Fibroblast of villous mesenchyme (primary cell): ENCODE data around the gene RELCH. TPM values are rescaled to one million over a fixed set of nuclear protein-coding genes. Genes with fewer than 3 reads are reported as not detected.

Experiments used
- DNase-seq: peaks from one replicate; pipeline ENCODE4 v3.0.0-alpha.2; 2010; ENCODE audit warnings: low read depth
- H3K4me3 ChIP-seq: 2 replicates; pipeline ENCODE4 v1.5.1; 2011; ENCODE audit warnings: low read depth, mild to moderate bottlenecking, low read length
- total RNA-seq: library from RNA; depleted of rRNA; stranded (reverse); fragments of >200 nt; gene quantifications from 2 replicates; pipeline ENCODE4 v1.2.3, GENCODE V29; 2012
- TF ChIP-seq, protein P1 (sequence below): IDR thresholded peaks from 2 replicates; pipeline ENCODE4 v1.5.1; 2012; ENCODE audit warnings: low read depth, mild to moderate bottlenecking, low read length; ENCODE audit not compliant: insufficient read depth

The RELCH gene
- total RNA-seq, 1 donor = 50.1 TPM

DNA sequence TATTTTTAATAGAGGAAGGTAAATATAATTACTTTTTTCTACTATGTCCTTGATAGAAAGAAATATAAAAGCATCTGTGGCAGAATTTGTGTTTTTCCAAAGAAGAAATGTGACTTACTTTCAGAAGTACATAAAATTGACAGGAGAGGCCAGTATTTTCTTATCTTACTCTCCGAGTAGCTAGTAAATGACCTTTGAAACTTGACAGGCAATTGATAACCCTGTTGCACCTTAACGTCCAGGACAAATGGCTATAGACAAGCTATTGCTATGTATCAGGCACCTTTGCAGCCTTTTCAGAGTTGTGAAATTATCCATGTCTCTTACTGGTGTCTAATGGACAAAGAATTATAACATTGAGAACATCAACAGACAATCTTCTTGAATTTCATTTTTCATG lies 75.0 kb downstream of the RELCH start:
- no peak for DNase-seq
- H3K4me3 ChIP-seq = no peak overlapping the region
- TF ChIP-seq, protein P1, sequence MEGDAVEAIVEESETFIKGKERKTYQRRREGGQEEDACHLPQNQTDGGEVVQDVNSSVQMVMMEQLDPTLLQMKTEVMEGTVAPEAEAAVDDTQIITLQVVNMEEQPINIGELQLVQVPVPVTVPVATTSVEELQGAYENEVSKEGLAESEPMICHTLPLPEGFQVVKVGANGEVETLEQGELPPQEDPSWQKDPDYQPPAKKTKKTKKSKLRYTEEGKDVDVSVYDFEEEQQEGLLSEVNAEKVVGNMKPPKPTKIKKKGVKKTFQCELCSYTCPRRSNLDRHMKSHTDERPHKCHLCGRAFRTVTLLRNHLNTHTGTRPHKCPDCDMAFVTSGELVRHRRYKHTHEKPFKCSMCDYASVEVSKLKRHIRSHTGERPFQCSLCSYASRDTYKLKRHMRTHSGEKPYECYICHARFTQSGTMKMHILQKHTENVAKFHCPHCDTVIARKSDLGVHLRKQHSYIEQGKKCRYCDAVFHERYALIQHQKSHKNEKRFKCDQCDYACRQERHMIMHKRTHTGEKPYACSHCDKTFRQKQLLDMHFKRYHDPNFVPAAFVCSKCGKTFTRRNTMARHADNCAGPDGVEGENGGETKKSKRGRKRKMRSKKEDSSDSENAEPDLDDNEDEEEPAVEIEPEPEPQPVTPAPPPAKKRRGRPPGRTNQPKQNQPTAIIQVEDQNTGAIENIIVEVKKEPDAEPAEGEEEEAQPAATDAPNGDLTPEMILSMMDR = no peak

DNA sequence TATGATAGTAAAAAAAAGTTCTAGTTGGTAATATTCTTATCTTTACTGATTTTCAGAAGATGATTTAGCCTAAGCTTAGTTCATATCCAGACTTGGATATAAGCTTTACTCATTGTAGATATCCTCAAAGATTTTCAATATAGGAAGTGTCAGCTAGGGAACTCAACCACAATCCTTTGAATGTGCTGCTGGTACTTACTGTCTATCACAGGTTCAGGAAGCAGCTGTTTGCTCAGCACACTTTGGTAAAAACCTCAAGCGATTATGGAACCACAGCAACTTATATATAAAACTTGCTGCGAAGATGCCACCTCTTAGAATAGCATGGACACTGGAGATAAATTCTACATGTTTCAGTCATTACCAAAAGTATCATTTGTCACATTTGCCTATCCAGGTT lies 77.9 kb downstream of the RELCH start:
- TF ChIP-seq, protein P1 = no peak
- H3K4me3 ChIP-seq = no peak overlapping the region
- DNase-seq = no peak

DNA sequence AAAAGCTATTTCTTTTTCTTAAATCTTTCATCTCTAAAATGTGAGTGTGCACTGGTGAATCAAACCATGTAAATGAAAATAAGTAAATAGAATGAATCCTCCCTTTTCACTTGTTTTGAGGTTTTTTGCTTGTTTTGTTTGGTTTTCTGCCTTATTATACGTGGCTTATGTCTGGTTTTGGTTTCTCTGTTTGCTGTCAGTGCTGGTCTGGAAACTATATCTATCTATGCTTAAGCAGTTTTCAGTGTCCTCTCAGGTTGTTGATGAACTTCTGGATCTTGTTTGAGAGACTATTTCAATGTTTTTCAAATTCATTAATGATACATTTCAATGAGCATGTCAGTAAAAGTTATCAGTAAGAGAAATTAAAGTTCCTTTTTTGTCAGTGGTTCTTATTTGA lies 90.0 kb downstream of the RELCH start:
- TF ChIP-seq, protein P1 = no peak
- DNase-seq = peak; percentile 35
- no peak overlapping the region for H3K4me3 ChIP-seq

DNA sequence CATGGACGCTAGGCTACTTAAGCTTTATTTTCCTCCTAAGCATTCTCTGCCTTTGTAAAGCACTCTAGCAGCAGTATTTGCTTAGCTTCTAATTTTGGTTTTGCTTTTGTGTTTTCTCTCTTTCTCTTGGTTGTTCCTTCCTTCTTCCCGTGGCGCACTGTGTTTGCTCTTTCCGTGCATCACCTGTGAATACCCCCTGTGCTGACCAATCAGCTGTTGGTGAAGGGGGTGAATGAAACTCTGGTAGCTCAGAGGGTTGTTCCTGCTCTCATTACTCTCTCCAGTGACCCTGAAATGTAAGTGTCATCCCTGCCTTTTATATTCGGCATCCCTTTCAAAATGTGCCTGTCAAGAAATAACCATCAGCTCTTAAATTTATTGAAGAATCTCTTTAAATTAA lies 92.5 kb downstream of the RELCH start:
- no peak for DNase-seq
- no peak overlapping the region for H3K4me3 ChIP-seq
- TF ChIP-seq, protein P1 = no peak

DNA sequence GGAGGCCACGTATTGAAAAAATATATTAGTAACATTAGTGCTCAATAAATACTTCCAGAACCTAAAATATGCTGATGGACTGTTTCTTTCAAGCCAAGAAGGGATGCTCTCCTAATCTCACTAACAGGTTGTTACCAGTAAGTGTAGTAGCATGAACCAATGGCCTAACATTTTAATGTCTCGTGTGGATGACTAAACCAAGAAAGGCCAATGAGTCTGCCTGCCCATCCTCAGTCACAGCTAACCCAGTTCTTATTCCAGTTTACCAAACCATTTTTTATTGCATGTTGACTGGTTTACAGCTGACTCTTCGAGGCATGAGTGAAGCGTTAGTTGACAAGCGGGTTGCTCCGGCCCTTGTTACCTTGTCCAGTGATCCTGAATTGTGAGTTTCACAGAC lies 93.0 kb downstream of the RELCH start:
- TF ChIP-seq, protein P1 = no peak
- DNase-seq = no peak
- H3K4me3 ChIP-seq = no peak overlapping the region

DNA sequence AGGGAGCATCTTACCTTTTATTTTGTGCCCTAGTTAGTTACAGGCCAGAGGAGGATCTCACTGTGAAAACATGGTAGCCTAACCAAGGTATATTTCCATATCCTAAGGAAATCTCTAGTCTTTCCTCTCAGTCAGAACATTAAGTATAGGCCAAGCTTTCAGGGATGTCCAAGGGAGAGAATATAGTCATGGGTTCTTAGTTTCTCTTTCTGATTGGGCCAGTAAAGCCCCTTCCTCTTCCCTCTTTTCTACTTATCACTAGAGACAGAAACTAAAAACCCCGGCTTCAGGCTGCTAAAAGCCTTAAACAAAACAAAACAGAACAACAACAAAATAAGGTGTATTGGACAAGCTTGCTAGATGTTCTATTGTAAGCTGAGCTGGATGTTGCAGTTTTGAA lies 93.7 kb downstream of the RELCH start:
- H3K4me3 ChIP-seq = no peak overlapping the region
- DNase-seq = peak; percentile 16
- TF ChIP-seq, protein P1 = no peak

DNA sequence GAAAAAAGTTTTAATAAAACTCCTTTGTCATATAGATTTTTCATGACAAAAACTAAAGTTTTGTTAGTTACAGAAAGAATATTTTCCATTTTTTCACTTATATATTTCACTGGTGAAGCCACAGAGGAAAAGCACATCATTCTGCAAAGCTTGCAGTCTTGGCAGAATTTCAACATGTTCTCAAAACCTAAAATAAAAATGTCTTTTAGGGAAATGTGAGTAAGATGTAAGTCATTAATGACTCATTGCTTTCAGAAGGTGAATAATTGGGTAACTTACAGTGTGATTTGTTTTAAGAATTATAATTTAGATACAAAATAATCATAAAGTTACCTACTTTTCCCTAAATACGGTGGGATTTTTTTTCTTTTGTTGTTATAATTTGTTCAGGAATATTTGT lies 94.6 kb downstream of the RELCH start:
- DNase-seq = peak; percentile 84
- TF ChIP-seq, protein P1 = no peak
- no peak overlapping the region for H3K4me3 ChIP-seq
